HepG2 (cell line): ENCODE measurements around the gene LLGL1. TPM values are rescaled to one million over a fixed set of nuclear protein-coding genes. Genes with fewer than 3 reads are reported as not detected.

Experiments
- CEBPG ChIP-seq: IDR thresholded peaks from 2 replicates; pipeline ENCODE4 v1.6.1; 2016
- CHD2 ChIP-seq: IDR thresholded peaks from 2 replicates; pipeline ENCODE4 v1.6.1; 2011; ENCODE audit warnings: low read depth, low read length, improper control_type of control experiment
- HES4 ChIP-seq: sonication (generic); formaldehyde crosslinking; IDR thresholded peaks from 2 replicates; pipeline ENCODE4 v1.9.0; 2021; ENCODE audit warnings: mild to moderate bottlenecking, missing genetic modification reagents, borderline replicate concordance
- HNRNPL ChIP-seq: fragments of 200-400 bp; formaldehyde crosslinking; IDR thresholded peaks from 2 replicates; pipeline ENCODE4 v1.6.1; 2017; ENCODE audit warnings: mild to moderate bottlenecking, low read depth, low read length
- IKZF1 ChIP-seq: fragments of 450-650 bp; IDR thresholded peaks from 2 replicates; pipeline ENCODE4 v1.7.1; 2016
- KLF13 ChIP-seq: sonication (generic); formaldehyde crosslinking; IDR thresholded peaks from 2 replicates; pipeline ENCODE4 v1.4.0; 2020; ENCODE audit warnings: mild to moderate bottlenecking, missing genetic modification reagents
- MAF1 ChIP-seq: sonication (generic); formaldehyde crosslinking; IDR thresholded peaks from 2 replicates; pipeline ENCODE4 v1.5.0; 2020; ENCODE audit warnings: missing genetic modification reagents, borderline replicate concordance
- MAFG ChIP-seq: sonication (generic); formaldehyde crosslinking; IDR thresholded peaks from 2 replicates; pipeline ENCODE4 v1.5.1; 2020; ENCODE audit warnings: mild to moderate bottlenecking, missing genetic modification reagents
- NFKB2 ChIP-seq: sonication (generic); formaldehyde crosslinking; IDR thresholded peaks from 2 replicates; pipeline ENCODE4 v1.4.0; 2020; ENCODE audit warnings: missing genetic modification reagents, borderline replicate concordance
- PHF20 ChIP-seq: sonication (generic); formaldehyde crosslinking; IDR thresholded peaks from 2 replicates; pipeline ENCODE4 v1.5.0; 2020; ENCODE audit warnings: mild to moderate bottlenecking, missing genetic modification reagents
- SUZ12 ChIP-seq: fragments of 150-350 bp; IDR thresholded peaks from 2 replicates; pipeline ENCODE4 v1.6.1; 2014; ENCODE audit warnings: low read depth, low read length
- ZFAT ChIP-seq: sonication (generic); formaldehyde crosslinking; conservative IDR thresholded peaks from 2 replicates; pipeline ENCODE4 v1.8.1; 2023; ENCODE audit warnings: missing genetic modification reagents, inconsistent platforms
- ZNF230 ChIP-seq: sonication (generic); formaldehyde crosslinking; IDR thresholded peaks from 2 replicates; pipeline ENCODE4 v1.4.0; 2020; ENCODE audit warnings: mild to moderate bottlenecking, missing genetic modification reagents
- ZNF556 ChIP-seq: sonication (generic); formaldehyde crosslinking; IDR thresholded peaks from 2 replicates; pipeline ENCODE4 v1.4.0; 2020; ENCODE audit warnings: mild to moderate bottlenecking, missing genetic modification reagents, borderline replicate concordance
- ZNF737 ChIP-seq: sonication (generic); formaldehyde crosslinking; IDR thresholded peaks from 2 replicates; pipeline ENCODE4 v1.5.0; 2020; ENCODE audit warnings: missing genetic modification reagents, mild to moderate bottlenecking, borderline replicate concordance
- ZNF776 ChIP-seq: sonication (generic); formaldehyde crosslinking; IDR thresholded peaks from 2 replicates; pipeline ENCODE4 v1.4.0; 2020; ENCODE audit warnings: mild to moderate bottlenecking, missing genetic modification reagents
- ZNF782 ChIP-seq: sonication (generic); formaldehyde crosslinking; IDR thresholded peaks from 2 replicates; pipeline ENCODE4 v1.4.0; 2020; ENCODE audit warnings: missing genetic modification reagents, mild to moderate bottlenecking, borderline replicate concordance
- polyA plus RNA-seq, 8 experiments: library from polyadenylated mRNA; depleted of rRNA in 3 of 8; stranded (reverse) in 7 of 8; unstranded in 1 of 8; fragments of >200 nt; fragmentation: Illumina TruSeq in 4 of 8; extraction: Trizol in 4 of 8; gene quantifications; 2 replicates each; pipeline versions ENCODE4 v1.2.1 to v1.2.3, GENCODE V29; 2011 to 2016; ENCODE audit warnings: low read depth in 4 of 8, missing spikeins in 1 of 8, mixed read lengths in 1 of 8; ENCODE audit not compliant: insufficient read depth in 1 of 8
- total RNA-seq, 5 experiments: library from RNA; depleted of rRNA; stranded (reverse); fragments of >200 nt; fragmentation: Illumina TruSeq; extraction: Trizol; gene quantifications; 2 replicates each; pipeline ENCODE4 v1.2.3, GENCODE V29; 2016; ENCODE audit warnings: low read depth in 1 of 5
- TF ChIP-seq, protein P1 (sequence below): IDR thresholded peaks from 2 replicates; pipeline ENCODE4 v1.6.1; 2016; ENCODE audit warnings: missing compliant biosample characterization, missing genetic modification reagents, borderline replicate concordance
- TF ChIP-seq, protein P2 (sequence below): sonication (generic); formaldehyde crosslinking; IDR thresholded peaks from 2 replicates; pipeline ENCODE4 v1.8.1; 2023; ENCODE audit warnings: mild to moderate bottlenecking, missing genetic modification reagents
- TF ChIP-seq, protein P3 (sequence below): sonication (generic); formaldehyde crosslinking; IDR thresholded peaks from 2 replicates; pipeline ENCODE4 v1.4.0; 2020; ENCODE audit warnings: mild to moderate bottlenecking, missing genetic modification reagents, borderline replicate concordance
- TF ChIP-seq, protein P4 (sequence below): sonication (generic); formaldehyde crosslinking; IDR thresholded peaks from 2 replicates; pipeline ENCODE4 v1.4.0; 2020; ENCODE audit warnings: missing genetic modification reagents
- TF ChIP-seq, protein P5 (sequence below): sonication (generic); formaldehyde crosslinking; IDR thresholded peaks from 2 replicates; pipeline ENCODE4 v1.4.0; 2020; ENCODE audit warnings: missing genetic modification reagents

Gene LLGL1
- total and polyA plus RNA-seq, 2 of the 13 experiments (the other 11 are each of a cell fraction or from before 2014, with no cell fraction given) = 15.0 to 15.3 TPM

DNA sequence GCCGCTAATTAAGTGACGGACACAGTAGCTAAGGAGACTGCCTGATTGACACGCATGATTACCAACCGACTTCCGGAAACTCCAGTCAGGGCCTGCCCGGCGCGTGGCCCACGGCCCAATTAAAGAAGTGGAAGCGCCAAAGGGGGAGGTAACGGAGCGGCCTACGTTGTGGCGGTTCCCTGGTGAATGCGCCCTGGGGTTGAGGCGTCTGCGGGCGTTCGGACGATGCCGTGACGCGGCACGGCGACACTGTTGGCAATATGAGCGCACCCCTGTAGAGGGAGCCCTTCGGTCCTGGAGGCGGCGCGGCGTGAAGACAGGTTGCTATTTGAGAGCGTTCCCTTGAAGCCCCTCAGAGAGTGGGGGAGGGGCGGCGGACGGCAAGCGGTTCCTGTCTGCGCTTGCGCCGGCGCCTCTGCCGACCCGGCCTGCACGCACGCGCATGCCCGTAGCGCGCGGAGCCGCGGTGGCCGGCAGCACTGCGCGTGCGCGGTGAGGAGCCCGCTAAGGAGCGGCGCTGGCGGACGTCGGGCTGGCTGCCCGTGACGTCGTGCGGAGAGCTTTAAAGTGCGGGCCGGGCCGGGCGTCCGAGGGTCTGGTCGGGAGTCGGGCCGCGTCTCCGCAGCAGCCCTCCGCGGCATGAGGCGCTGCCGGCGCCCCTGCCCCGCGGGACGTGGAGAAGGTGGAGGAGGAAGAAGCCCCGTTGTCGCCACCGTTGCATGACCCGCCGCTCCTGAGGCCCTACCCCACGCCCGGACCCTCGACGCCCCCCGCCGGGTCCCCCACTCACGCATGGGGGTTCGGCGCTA, 41.9 kb upstream of the LLGL1 start, which contains the start of gene ALKBH5 (continued):
- TF ChIP-seq, protein P1, sequence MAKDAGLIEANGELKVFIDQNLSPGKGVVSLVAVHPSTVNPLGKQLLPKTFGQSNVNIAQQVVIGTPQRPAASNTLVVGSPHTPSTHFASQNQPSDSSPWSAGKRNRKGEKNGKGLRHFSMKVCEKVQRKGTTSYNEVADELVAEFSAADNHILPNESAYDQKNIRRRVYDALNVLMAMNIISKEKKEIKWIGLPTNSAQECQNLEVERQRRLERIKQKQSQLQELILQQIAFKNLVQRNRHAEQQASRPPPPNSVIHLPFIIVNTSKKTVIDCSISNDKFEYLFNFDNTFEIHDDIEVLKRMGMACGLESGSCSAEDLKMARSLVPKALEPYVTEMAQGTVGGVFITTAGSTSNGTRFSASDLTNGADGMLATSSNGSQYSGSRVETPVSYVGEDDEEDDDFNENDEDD (CRISPR knock-in tag) = peak; percentile 76; the same call in 1 of the 2 replicates
- no peak for TF ChIP-seq ZNF737 (CRISPR knock-in tag)
- TF ChIP-seq, protein P2, sequence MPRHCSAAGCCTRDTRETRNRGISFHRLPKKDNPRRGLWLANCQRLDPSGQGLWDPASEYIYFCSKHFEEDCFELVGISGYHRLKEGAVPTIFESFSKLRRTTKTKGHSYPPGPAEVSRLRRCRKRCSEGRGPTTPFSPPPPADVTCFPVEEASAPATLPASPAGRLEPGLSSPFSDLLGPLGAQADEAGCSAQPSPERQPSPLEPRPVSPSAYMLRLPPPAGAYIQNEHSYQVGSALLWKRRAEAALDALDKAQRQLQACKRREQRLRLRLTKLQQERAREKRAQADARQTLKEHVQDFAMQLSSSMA (CRISPR knock-in tag) = no peak
- TF ChIP-seq, protein P3, sequence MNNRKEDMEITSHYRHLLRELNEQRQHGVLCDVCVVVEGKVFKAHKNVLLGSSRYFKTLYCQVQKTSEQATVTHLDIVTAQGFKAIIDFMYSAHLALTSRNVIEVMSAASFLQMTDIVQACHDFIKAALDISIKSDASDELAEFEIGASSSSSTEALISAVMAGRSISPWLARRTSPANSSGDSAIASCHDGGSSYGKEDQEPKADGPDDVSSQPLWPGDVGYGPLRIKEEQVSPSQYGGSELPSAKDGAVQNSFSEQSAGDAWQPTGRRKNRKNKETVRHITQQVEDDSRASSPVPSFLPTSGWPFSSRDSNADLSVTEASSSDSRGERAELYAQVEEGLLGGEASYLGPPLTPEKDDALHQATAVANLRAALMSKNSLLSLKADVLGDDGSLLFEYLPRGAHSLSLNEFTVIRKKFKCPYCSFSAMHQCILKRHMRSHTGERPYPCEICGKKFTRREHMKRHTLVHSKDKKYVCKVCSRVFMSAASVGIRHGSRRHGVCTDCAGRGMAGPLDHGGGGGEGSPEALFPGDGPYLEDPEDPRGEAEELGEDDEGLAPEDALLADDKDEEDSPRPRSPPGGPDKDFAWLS = no peak
- TF ChIP-seq, protein P4, sequence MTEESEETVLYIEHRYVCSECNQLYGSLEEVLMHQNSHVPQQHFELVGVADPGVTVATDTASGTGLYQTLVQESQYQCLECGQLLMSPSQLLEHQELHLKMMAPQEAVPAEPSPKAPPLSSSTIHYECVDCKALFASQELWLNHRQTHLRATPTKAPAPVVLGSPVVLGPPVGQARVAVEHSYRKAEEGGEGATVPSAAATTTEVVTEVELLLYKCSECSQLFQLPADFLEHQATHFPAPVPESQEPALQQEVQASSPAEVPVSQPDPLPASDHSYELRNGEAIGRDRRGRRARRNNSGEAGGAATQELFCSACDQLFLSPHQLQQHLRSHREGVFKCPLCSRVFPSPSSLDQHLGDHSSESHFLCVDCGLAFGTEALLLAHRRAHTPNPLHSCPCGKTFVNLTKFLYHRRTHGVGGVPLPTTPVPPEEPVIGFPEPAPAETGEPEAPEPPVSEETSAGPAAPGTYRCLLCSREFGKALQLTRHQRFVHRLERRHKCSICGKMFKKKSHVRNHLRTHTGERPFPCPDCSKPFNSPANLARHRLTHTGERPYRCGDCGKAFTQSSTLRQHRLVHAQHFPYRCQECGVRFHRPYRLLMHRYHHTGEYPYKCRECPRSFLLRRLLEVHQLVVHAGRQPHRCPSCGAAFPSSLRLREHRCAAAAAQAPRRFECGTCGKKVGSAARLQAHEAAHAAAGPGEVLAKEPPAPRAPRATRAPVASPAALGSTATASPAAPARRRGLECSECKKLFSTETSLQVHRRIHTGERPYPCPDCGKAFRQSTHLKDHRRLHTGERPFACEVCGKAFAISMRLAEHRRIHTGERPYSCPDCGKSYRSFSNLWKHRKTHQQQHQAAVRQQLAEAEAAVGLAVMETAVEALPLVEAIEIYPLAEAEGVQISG = peak; percentile 67
- no peak for TF ChIP-seq MAF1
- TF ChIP-seq MAFG = no peak
- TF ChIP-seq HES4 (CRISPR knock-in tag) = peak; percentile 20; the same call in 1 of the 2 replicates
- TF ChIP-seq CEBPG (CRISPR knock-in tag) = 0 out of 2 replicates have a peak, but pooled peaks have one; percentile 11
- peak; percentile 51; the same call in 1 of the 2 replicates for TF ChIP-seq ZNF782
- no peak for TF ChIP-seq SUZ12
- TF ChIP-seq NFKB2 (CRISPR knock-in tag) = no peak
- TF ChIP-seq PHF20 (CRISPR knock-in tag) = peak; percentile 44
- peak; percentile 20; the same call in 1 of the 2 replicates for TF ChIP-seq ZNF776 (CRISPR knock-in tag)
- TF ChIP-seq, protein P5, sequence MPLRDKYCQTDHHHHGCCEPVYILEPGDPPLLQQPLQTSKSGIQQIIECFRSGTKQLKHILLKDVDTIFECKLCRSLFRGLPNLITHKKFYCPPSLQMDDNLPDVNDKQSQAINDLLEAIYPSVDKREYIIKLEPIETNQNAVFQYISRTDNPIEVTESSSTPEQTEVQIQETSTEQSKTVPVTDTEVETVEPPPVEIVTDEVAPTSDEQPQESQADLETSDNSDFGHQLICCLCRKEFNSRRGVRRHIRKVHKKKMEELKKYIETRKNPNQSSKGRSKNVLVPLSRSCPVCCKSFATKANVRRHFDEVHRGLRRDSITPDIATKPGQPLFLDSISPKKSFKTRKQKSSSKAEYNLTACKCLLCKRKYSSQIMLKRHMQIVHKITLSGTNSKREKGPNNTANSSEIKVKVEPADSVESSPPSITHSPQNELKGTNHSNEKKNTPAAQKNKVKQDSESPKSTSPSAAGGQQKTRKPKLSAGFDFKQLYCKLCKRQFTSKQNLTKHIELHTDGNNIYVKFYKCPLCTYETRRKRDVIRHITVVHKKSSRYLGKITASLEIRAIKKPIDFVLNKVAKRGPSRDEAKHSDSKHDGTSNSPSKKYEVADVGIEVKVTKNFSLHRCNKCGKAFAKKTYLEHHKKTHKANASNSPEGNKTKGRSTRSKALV (CRISPR knock-in tag) = peak; percentile 53; the same call in 1 of the 2 replicates
- peak; percentile 67; the same call in 1 of the 2 replicates for TF ChIP-seq CHD2
- TF ChIP-seq HNRNPL = no peak
- no peak for TF ChIP-seq IKZF1
- no peak for TF ChIP-seq KLF13 (CRISPR knock-in tag)
- peak; percentile 90; the same call in 1 of the 2 replicates for TF ChIP-seq ZNF556 (CRISPR knock-in tag)
- TF ChIP-seq ZNF230 = no peak
- no peak for TF ChIP-seq ZFAT (CRISPR knock-in tag)
